Putamen (tissue), 1 donor: ENCODE results near the gene ATAD5.
"Not testable (repeated sequence)": the region's sequence is repeated elsewhere in the genome, so short reads cannot be mapped to it uniquely, and the experiment has no call there.

Experiments used
- DNase-seq: peaks from one replicate; pipeline ENCODE4 v3.0.0-alpha.2; 2016; ENCODE audit warnings: low spot score

ATAD5 gene

GRCh38 chr17:30822919-30823318 is 8.8 kb upstream of the ATAD5 start:
- not testable (repeated sequence) for DNase-seq

- DNase-seq, result no peak
Observed at GRCh38 chr17:30823421-30823820, 8.3 kb upstream of the ATAD5 start.

- no peak for DNase-seq
Observed at GRCh38 chr17:30824002-30824355, 7.8 kb upstream of the ATAD5 start.

GRCh38 chr17:30824356-30825145 is 7.2 kb upstream of the ATAD5 start, which contains the start of gene CRLF3:
Gene CRLF3, minus strand, starts transcription at chr17:30824692. Its CDS starts 41 bp downstream, at chr17:30824651.
- DNase-seq, result peak; percentile 91

- no peak for DNase-seq
Observed at GRCh38 chr17:30827082-30827481, 4.7 kb upstream of the ATAD5 start.

DNA sequence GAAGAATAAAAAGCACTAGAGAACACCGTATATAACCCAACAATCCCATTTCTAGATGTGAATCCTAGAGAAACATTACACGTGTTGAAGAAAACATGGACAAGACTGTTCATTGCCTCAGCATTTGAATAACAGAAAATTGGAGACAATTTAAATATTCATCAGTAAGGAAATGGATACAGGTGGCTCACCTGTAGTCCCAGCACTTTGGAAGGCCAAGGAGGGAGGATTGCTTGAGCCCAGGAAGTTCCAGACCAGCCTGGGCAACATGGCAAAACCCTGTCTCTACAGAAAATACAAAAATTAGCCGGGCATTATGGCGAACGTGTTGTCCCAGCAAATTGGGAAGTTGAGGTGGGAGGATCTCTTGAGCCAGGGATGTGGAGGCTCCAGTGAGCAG is 2.7 kb upstream of the ATAD5 start:
- no peak for DNase-seq

- DNase-seq, result no peak
Observed at GRCh38 chr17:30831257-30831656, 509 bp upstream of the ATAD5 start.

DNA sequence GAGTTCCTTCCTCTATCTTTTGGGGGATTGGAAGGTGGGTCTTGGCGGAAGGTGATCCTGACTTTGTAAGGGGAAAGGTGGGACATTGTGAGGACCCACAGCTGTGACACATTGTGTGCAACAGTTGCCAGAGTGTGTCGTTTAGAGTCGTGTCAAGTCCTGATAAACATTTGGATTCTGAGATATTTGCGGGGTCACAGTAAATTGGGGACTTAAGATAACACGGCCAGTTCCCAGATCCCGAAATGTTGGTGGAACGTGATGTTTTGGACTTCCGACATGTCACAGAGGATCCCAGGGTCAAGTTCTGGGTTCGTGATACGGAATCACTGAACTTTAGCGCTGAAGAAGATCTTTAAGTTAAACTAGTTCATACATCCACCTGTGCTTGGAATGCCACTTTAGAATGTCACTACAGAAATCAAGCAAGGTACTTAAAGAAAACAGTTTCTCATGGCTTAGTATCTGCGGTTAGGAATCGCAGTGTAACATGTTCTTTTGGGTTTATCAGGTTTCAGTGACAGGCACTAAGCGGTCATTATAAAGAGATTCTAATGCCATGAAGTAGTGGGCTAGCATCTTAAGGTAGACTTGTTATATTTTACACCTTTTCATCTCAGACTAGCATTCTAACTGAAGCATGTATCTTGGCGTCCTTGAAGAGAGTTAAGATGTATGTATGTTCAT is 815 bp downstream of the ATAD5 start:
- DNase-seq, result no peak

- no peak for DNase-seq
Observed at GRCh38 chr17:30838202-30838807, 6.5 kb downstream of the ATAD5 start.

DNA sequence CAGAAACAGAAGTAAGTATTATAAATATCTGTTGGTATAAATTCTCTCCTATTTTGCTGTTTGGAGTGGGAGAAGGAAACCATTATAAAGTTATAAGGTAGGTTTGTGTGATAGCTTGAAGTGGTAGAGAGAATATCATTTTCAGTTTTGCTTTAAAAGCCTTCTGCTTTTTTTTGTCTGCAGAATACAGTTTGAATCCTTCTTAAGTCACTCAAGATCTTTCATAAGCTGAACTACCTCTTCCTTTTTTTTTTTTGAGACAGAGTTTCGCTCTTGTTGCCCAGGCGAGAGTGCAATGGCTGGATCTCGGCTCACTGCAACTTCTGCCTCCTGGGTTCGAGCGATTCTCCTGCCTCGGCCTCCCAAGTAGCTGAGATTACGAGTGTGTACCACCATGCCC is 9.0 kb downstream of the ATAD5 start:
- no peak for DNase-seq

DNA sequence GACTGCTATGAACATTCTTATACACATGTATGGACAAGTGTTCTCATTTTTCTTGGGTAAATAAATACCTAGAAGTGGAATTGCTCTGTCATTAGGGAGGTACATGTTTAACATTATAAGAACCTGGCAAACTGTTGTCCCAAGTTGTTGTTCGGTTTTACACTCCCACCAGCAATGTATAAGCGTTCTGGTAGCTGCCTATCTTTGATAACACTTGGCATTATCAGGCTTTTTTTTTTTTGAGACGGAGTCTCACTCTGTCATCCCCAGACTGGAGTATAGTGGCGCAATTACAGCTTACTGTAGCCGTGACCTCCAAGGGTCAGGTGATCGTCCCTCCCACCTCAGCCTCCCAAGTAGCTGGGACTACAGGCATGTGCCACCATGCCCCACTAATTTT is 16.3 kb downstream of the ATAD5 start:
- DNase-seq, result no peak

DNA sequence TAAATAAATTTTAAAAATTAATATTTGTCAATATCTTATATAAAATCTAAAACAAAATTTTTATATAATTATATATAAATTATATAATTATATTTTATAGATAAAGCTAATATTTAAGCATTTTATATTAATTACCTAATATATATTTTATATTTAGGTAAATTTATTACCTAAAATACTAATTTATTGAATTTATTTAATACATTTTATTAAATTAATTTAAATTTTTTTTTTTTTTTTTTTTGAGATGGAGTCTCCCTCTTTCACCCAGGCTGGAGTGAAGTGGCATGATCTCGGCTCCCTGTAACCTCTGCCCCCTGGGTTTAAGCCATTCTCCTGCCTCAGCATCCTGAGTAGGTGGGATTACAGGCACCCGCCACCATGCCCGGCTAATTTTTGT is 22.4 kb downstream of the ATAD5 start:
- DNase-seq, result no peak

DNA sequence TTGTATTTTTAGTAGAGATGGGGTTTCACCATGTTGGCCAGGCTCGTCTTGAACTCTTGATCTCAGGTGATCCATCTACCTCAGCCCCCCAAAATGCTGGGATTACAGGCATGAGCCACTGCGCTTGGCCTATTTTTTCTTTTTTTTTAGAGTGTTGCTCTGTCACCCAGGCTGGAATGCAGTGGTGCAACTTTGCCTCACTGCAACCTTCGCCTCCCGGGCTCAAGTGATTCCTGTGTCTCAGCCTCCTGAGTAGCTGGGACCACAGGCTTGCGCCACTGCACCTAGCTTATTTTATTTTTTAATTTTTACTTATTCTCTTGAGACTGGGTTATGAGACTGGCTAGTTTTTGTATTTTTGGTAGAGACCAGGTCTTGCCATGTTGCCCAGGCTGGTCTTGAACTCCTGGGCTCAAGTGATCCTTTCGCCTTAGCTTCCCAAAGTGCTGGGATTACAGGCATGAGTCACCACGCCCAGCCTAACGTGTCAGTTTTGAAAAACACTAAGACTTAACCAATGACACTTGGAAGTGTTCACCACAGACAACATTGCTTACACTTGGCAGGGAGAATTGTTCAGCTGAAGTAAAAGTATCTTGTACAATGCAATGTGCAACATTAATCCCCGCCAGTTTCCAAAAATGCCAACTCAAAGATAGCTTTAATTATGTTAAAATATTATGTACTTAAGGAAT is 26.9 kb downstream of the ATAD5 start:
- no peak for DNase-seq

- DNase-seq, result no peak
Observed at GRCh38 chr17:30864636-30865035, 32.9 kb downstream of the ATAD5 start.

GRCh38 chr17:30869005-30869404 is 37.2 kb downstream of the ATAD5 start:
- no peak for DNase-seq

GRCh38 chr17:30886187-30886586 is 54.4 kb downstream of the ATAD5 start:
- DNase-seq, result no peak

DNA sequence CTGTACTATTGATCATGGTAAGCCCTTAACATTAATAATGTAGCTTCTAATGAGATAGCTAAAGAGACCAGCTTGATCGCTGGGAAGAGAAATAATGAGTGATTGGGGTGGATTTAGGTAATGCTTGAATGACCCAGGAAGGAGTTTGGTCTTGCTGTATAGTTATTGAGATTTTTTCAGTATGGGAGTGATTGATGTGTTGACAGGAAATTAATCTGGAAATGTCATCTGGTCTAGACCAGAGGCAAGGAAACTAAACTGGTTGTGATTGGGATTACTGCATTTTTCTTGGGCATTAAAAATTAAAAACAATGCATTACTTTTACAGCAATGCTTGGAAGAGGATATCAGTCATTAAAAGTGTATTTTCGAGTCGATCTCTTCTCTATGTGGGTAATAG is 62.5 kb downstream of the ATAD5 start:
- DNase-seq, result no peak

DNA sequence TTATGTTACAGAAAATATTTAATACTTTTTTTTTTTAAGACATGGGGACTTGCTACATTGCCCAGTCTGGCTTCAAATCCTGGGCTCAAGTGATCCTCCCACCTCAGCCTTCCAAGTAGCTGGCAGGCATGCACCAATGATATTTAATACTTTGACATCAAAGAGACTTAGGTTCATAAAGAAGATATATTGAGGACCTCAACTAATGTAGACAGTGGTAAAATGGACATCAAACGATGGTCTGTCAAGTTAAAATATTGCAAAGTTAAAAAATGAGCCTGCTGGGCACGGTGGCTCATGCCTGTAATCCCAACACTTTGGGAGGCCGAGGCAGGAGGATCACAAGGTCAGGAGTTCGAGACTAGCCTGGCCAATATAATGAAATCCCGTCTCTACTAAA is 65.5 kb downstream of the ATAD5 start:
- no peak for DNase-seq

GRCh38 chr17:30905742-30906100 is 74.0 kb downstream of the ATAD5 start:
- DNase-seq, result peak; percentile 3

DNA sequence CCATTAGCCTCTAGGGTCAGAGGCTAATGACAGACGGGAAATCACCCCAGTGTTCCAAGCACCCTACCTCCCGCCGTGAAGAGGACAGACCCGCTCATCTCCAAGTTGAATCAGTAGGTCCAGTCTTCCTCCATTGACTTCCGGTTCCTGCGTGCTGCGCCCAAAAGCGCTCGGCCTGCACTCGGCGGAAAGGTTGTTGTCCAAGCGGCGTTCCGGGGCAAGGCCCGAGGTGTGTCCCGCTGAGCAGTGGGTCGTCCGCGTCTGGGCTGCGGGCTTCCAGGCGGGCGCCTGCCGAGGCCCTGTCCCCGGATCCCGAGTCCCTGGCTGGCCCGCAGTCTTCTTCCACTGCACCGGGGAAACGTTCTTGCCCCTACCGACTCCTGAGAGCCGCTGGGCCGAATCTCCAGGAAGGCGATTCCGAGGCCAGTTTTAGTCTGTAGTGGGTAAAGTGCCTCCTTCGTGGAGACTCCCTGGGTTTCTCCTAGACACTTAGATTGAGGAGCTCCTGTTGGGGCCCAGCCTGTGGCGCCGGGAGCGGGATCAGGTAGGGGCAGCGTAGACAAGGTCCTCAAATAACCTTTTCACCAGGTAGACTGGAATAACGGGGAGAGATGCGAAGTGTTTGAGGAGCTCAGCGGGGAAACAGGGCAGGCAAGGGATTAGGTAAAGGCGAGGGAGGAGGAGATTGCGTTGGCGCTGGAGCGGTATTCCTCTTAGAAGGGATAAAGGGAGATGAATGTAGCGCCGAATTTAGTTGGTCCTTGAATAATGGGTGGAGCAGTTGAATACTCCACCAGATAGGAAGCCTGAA is 74.5 kb downstream of the ATAD5 start, which contains the start of gene TEFM:
Gene TEFM (minus strand): TSS at position 138 of the 811 bp plus-strand sequence. CDS start 40 bp downstream, at position 98.
- DNase-seq, result peak; percentile 87

- DNase-seq, result no peak
Observed at GRCh38 chr17:30908717-30909420, 77.1 kb downstream of the ATAD5 start.
